C4-2B (cell line): ENCODE measurements around the gene LRPAP1.
"Not testable (repeated sequence)": the region's sequence is repeated elsewhere in the genome, so short reads cannot be mapped to it uniquely, and the experiment has no call there.

Source experiments
- CTCF ChIP-seq: fragments of 450-650 bp; conservative IDR thresholded peaks from 2 replicates; pipeline ENCODE4 v1.5.1; 2017; ENCODE audit warnings: mild to moderate bottlenecking
- ZFX ChIP-seq: fragments of 450-650 bp; IDR thresholded peaks from 2 replicates; pipeline ENCODE4 v1.6.1; 2017

- not testable (repeated sequence) for TF ChIP-seq CTCF, ZFX
These were observed 6.7 kb upstream of the LRPAP1 start for GRCh38 chr4:3538906-3539305.
